ENCODE results near the gene SLC13A2. TPM values are rescaled to one million over a fixed set of nuclear protein-coding genes. Genes with fewer than 3 reads are reported as not detected.
"Not testable (repeated sequence)": the region's sequence is repeated elsewhere in the genome, so short reads cannot be mapped to it uniquely, and the experiment has no call there.

The SLC13A2 gene
- total RNA-seq, 1 experiment from 2014 or later, result not detected

GRCh38 chr17:28509789-28510188 lies 36.3 kb downstream of the SLC13A2 start:
- DNase-seq (ENCODE audit: extremely low read depth, low read depth), result no peak

- no peak for DNase-seq (ENCODE audit: extremely low read depth, low read depth)
Measured at GRCh38 chr17:28511858-28512461, 38.5 kb downstream of the SLC13A2 start.

GRCh38 chr17:28513476-28513875 lies 40.0 kb downstream of the SLC13A2 start:
- no peak for DNase-seq (ENCODE audit: extremely low read depth, low read depth)

- no peak for DNase-seq (ENCODE audit: extremely low read depth, low read depth)
Measured at GRCh38 chr17:28514561-28515002, 41.1 kb downstream of the SLC13A2 start.

GRCh38 chr17:28515518-28515917 lies 42.1 kb downstream of the SLC13A2 start:
- DNase-seq (ENCODE audit: extremely low read depth, low read depth), result no peak

GRCh38 chr17:28518132-28518531 lies 44.7 kb downstream of the SLC13A2 start:
- DNase-seq (ENCODE audit: extremely low read depth, low read depth), result no peak

- DNase-seq (ENCODE audit: extremely low read depth, low read depth), result no peak
Measured at GRCh38 chr17:28518578-28518977, 45.1 kb downstream of the SLC13A2 start.

GRCh38 chr17:28519236-28519635 lies 45.8 kb downstream of the SLC13A2 start:
- DNase-seq (ENCODE audit: extremely low read depth, low read depth), result no peak

- no peak for DNase-seq (ENCODE audit: extremely low read depth, low read depth)
Measured at GRCh38 chr17:28520687-28521086, 47.2 kb downstream of the SLC13A2 start.

- DNase-seq (ENCODE audit: extremely low read depth, low read depth), result no peak
Measured at GRCh38 chr17:28521311-28522085, 48.1 kb downstream of the SLC13A2 start.

GRCh38 chr17:28522281-28522680 lies 48.8 kb downstream of the SLC13A2 start:
- DNase-seq (ENCODE audit: extremely low read depth, low read depth), result not testable (repeated sequence)

- DNase-seq (ENCODE audit: extremely low read depth, low read depth), result no peak
Measured at GRCh38 chr17:28523186-28523585, 49.7 kb downstream of the SLC13A2 start.

GRCh38 chr17:28523876-28524275 lies 50.4 kb downstream of the SLC13A2 start:
- no peak for DNase-seq (ENCODE audit: extremely low read depth, low read depth)

- DNase-seq (ENCODE audit: extremely low read depth, low read depth), result peak; percentile 44
Measured at GRCh38 chr17:28524476-28525424, 51.3 kb downstream of the SLC13A2 start.

- no peak for DNase-seq (ENCODE audit: extremely low read depth, low read depth)
Measured at GRCh38 chr17:28526381-28526780, 52.9 kb downstream of the SLC13A2 start.

- DNase-seq (ENCODE audit: extremely low read depth, low read depth), result no peak
Measured at GRCh38 chr17:28527181-28527681, 53.8 kb downstream of the SLC13A2 start.

GRCh38 chr17:28527859-28528258 lies 54.4 kb downstream of the SLC13A2 start:
- no peak for DNase-seq (ENCODE audit: extremely low read depth, low read depth)

- no peak for DNase-seq (ENCODE audit: extremely low read depth, low read depth)
Measured at GRCh38 chr17:28528327-28529012, 55.0 kb downstream of the SLC13A2 start.

- DNase-seq (ENCODE audit: extremely low read depth, low read depth), result no peak
Measured at GRCh38 chr17:28529013-28529400, 55.6 kb downstream of the SLC13A2 start.

GRCh38 chr17:28530250-28530649 lies 56.8 kb downstream of the SLC13A2 start:
- DNase-seq (ENCODE audit: extremely low read depth, low read depth), result no peak
